Fibroblast of upper back skin (primary cell): ENCODE measurements around the gene KCNT1.

Experiments used
- DNase-seq: peaks from one replicate; pipeline ENCODE4 v3.0.0-alpha.2; 2013

The KCNT1 gene

DNA sequence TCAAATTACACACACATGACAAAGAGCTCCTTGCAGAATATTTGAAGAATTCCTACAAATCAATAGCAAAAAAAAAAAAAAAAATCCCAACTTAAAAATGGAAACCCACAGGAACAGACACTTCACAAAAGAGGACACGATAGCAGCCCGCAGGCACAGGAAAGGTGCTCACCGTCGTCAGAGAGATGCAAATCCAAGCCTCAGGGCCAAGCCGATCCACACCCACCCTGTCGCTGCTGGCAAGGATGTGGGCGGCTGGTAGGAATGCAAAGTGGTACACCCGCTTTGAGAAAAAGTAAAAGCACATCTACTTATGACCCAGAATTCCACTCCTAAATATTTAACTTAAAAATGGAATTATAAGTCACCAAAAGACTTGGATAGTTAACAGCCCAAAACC lies 28.0 kb upstream of the KCNT1 start:
- no peak for DNase-seq

GRCh38 chr9:135674977-135675376 lies 27.0 kb upstream of the KCNT1 start:
- no peak for DNase-seq

DNA sequence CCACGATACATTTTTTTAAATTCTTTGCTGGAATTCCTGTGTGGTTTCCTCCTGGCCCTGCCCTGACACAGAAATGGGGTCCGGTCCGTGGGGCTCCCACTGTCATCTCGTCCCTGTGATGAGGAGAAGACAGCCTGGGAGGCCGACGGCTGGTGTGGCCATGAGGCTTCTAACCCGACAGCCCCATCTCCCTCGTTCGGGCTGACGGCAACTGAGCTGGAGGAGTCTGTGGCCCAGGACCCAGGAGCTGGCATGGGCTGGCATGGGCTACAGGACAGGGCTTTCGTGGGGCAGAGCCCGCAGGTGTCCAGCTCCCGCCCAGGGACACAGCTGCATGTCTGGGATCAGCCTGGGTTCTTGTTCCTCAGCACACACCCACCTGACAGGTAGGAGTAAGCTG lies 25.1 kb upstream of the KCNT1 start:
- DNase-seq = no peak

DNA sequence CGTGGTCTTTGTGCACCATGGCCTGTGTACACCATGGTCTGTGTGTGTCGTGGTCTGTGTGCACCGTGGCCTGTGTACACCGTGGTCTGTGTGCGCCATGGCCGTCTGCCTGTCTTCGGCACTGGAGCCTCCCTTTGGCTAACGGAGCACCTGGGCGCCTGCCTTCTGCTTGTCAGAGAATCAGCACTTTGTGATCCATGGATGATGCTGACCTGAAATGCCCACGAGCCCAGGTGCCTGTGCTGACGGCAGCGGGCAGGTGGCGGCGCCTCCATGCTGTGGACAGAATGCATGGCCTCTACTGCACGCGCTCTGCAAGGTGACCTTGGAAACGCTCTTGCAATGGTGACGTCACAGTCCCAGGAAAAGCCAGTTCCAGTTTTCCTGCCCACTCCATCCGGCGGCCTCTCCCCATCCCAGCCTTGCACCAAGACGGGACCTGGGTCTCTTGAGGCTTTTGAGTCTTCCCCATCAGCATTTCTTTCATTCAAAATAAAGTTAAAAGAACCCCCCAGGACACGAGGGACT lies 24.3 kb upstream of the KCNT1 start:
- DNase-seq = no peak

DNA sequence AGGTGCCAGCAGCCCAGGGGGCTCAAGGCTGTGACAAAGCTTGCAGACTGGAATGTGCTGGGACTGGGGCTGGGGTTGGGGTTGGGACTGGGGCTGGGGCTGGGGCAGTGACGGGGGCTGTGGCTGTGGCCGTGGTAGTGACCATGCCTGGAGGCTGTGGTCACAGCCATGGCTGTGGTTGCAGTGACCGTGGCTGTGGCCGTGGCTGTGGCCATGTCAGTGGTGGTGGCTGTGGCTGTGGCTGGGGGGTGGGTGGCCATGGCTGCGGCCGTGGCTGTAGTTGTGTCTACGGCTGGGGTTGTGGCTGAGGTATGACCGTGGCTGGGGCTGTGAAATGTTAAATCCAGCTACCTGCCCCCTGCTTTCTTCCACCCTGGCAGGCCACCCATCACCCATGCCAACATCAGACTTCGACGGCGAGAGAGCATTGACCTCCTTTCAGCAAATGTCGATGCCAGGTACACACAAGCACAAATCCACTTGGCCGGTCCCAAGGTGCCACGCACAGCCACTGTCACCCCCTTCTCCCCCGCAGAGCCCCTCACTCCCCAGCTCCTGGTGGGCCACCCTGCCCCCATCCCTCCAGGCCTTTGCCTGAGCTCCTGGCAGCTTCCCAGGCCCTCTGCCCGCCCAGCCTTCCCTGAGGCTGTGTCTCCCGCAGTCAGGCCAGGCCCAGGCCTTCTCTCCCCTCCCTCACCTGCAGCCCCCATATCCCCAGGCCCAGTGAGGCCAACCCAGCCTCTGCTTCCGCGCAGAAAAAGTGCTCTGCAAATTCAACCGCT lies 23.6 kb upstream of the KCNT1 start:
- DNase-seq = no peak

GRCh38 chr9:135680056-135680455 lies 21.9 kb upstream of the KCNT1 start:
- no peak for DNase-seq

DNA sequence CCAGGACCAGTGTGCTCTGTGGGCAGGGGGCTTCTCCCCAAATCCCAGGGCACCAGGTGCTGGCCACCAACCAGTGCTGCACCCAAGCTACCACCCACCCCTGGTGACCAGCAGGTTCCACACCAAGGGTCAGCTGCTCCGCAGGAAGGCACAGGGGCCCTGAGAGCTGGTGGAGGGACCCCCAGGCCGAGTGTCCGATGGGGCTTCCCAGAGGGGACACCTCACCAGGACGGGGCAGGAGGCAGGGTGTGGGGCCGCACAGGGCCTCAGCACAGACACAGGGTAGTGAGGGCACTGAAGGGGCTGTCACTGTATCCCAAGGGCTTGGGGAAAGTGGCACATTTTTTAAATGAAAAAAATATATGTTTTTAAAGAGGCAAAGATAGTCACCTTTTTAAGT lies 20.8 kb upstream of the KCNT1 start:
- no peak for DNase-seq

GRCh38 chr9:135683401-135684034 lies 18.5 kb upstream of the KCNT1 start:
- no peak for DNase-seq

- no peak for DNase-seq
These were observed 17.3 kb upstream of the KCNT1 start for GRCh38 chr9:135684691-135685090.

GRCh38 chr9:135687216-135687615 lies 14.8 kb upstream of the KCNT1 start:
- DNase-seq = no peak

DNA sequence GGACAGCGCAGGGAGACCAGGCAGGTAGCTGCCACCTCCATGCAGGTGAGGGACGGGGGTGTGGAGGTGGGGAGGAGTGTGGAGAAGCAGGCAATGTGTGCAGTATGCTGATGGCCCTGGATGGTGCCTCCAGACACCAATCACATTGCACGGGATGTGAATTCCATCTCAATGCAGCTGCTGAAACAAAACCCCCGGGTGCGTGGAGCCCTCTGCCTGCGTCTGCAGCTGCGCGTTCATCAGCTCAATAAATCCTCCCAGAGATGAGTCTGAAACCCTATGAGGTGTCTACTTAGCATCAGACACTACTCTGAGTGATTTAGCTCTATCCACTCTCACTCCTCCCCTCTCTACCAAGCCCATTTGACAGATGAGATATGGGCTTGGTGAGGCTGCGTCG lies 13.0 kb upstream of the KCNT1 start:
- no peak for DNase-seq

DNA sequence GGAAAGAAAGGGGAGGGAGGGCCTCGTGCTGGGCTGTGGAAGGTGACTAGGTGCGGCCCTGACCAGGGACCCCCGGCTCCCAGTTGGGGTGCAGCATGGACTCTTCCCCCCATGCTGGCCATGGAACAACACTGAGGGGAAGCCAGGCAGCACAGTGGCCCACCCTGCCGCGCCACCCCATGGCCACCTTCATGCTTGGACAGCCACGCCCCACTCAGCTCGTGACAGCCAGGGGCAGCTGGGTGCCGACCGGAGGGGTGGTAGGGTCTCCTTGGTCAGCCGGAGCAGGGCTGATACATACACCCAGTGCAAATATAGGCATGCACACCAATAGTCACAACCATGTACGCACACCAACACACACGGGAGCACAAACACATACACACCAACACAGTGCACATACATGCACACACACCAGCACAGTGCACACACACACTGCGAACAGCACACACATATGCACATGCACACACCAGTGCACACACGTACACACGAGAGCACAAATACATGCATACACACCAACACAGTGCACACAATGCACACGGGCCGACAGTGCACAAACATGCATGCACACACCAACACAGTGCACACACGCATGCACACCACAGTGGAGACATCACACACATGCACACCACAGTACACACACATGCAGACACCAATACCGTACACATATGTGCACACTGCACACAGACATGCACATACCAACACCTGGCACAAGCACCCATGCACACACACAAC lies 11.0 kb upstream of the KCNT1 start:
- no peak for DNase-seq

- DNase-seq = no peak
These were observed 9.6 kb upstream of the KCNT1 start for GRCh38 chr9:135692410-135692809.

- DNase-seq = no peak
These were observed 8.7 kb upstream of the KCNT1 start for GRCh38 chr9:135693265-135693664.

GRCh38 chr9:135693771-135694170 lies 8.2 kb upstream of the KCNT1 start:
- no peak for DNase-seq

DNA sequence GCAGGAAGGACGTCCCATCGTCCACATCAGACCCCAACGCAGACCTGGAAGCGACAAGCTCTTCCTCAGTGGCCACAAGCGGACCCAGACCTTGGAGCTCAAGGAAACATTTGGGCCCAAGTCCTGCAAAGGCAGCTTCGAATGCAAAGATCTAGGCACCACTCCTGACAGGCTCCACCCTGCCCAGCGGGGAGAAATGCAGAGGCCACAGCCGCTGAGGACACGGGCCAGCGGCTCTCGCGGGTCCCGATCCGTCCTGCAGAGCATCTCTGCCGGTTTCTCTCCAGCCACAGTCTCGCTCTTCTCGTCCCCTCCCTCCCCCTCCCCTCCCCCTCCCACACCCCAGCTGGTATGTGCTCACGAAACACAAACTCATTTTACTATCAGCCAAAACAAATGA lies 7.6 kb upstream of the KCNT1 start:
- DNase-seq = no peak

- DNase-seq = no peak
These were observed 6.9 kb upstream of the KCNT1 start for GRCh38 chr9:135695036-135695435.

- no peak for DNase-seq
These were observed 6.3 kb upstream of the KCNT1 start for GRCh38 chr9:135695642-135696041.

DNA sequence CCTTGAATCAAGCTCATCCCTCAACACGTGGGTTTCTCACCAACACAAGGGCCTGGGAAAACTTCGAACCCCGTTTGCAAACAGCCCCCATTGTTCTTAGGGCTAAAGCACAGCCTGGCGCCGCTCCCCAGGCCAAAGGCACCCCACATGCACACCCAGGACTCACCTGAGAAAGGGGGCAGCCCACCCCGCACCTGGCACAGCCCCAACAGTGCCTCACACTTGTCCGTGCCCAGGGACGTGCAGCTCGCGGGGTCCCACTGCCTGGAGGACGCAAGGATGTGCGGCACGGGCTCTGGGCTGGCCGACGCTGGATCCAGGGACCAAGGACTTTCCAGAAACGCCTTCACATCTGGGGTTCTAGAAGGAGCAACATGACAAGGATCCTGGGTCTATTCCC lies 5.5 kb upstream of the KCNT1 start:
- no peak for DNase-seq

- no peak for DNase-seq
These were observed 4.8 kb upstream of the KCNT1 start for GRCh38 chr9:135697226-135697625.

DNA sequence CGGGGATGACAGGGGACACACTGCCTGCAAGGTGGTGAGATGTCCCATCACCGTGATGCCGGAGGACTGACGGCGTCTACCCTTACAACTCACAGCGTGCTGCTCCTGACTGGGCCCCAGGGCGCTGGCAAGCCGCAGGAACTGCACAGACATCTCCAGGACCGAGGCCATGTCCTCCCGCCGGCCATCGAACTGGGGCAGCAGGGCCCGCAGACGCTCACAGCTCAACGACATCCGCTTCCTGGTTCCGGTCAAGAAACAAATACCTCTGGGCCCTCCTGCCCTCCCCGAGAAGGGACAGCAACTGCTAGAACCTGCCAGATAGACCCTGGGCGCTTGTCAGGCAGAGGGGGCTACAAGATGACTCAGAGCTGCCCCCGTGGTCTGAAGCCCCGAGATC lies 3.7 kb upstream of the KCNT1 start:
- no peak for DNase-seq

- DNase-seq = no peak
These were observed 3.2 kb upstream of the KCNT1 start for GRCh38 chr9:135698767-135699166.

GRCh38 chr9:135699440-135699839 lies 2.5 kb upstream of the KCNT1 start, which contains the start of gene SOHLH1:
Gene SOHLH1, minus strand, starts transcription at chr9:135699481. Its CDS starts 14 bp downstream, at chr9:135699467.
- DNase-seq = no peak

DNA sequence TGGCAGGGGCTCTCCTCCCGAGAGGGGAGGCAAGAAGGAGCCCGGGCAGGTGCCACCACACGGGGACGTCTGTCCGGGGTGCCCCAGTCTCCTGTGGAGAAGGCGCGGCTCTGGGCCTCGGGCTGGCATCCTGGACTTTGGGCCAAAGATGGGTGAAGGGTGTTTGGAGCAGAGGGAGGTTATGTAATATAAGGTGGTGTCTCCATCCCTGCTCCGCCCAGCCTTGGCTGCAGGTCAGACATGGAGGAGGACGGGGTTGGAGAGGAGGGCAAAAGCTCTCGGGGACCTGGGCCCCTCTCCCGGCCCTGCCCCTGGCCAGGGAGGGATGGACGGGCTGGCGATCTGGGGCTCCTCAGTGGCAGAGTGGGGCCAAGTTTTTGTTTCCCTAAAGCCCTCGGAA lies 1.5 kb upstream of the KCNT1 start:
- no peak for DNase-seq
